ENCODE data around the gene ADSS1. TPM values are rescaled to one million over a fixed set of nuclear protein-coding genes. Genes with fewer than 3 reads are reported as not detected.
A peak's percentile ranks its signal among the peaks of the same experiment; 100 is the strongest.

ADSS1 gene
- total RNA-seq (1 to 10 TPM; 2.6 to 9.8 (median 3.8) TPM), polyA plus RNA-seq (1 to 10 TPM; 4.1 to 4.9 TPM)
- long read RNA-seq, donor 1: 0 reads
- long read RNA-seq, donor 2, partial matches to known transcripts: 0 of 6 reads
- long read RNA-seq, donor 2, other reads (novel, unspliced or antisense): 0 of 6 reads
- long read RNA-seq, donor 3, partial matches to known transcripts: 0 of 4 reads
- long read RNA-seq, donor 3, other reads (novel, unspliced or antisense): 1 of 4 reads

- Histone ChIP-seq H3K4me3 (peak within 1 kb of the TSS; percentile 45), H3K9me3 (no peaks in the 10 kb centered on the region), H3K27me3 (no peaks in the 10 kb centered on the region), H3K4me1 (ENCODE audit: insufficient read depth) (peaks cover 3% of the 10 kb centered on the region), H3K36me3 (no peaks in the 10 kb centered on the region), H3K27ac (no peak within 1 kb of the TSS)
- 2% methylated on average over 68 to 82 of the region's 82 CpGs for WGBS, 3 donors
- no peak for TF ChIP-seq POLR2A (IDR thresholded peaks at IDR 0.05)
- peak; percentile 24 to 44 (median 34) for TF ChIP-seq CTCF (IDR thresholded peaks at IDR 0.05)
- no peak for TF ChIP-seq EP300 (IDR thresholded peaks at IDR 0.05)
- DNase-seq: peak; percentile 36 to 70 (median 61)
- intact Hi-C loops (cut with DNase I): no loop called here
Observed at GRCh38 chr14:104723651-104724406, at the start of gene ADSS1. TSS of gene ADSS1 (plus strand) at chr14:104724229. CDS start at chr14:104724271, 42 bp downstream.

DNA sequence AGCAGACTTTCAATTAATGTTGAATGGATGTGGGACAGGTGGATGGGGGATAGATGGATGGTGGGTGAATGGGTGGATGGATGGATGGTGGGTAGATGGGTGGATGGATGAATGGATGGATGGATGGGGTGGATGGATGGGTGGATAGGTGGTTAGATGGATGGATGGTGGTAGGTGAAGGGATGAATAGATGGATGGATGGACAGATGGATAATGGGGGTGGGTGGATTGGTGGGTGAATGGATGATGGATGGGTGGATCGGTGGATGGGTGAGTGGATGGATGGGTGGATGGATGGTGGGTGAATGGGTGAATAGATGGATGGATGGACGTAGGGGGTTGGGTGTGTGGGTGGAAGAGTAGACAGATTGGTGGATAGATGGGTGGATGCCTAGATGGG, 48.6 kb upstream of the ADSS1 start:
- TF ChIP-seq EP300 (IDR thresholded peaks at IDR 0.05) (no peak), CTCF (IDR thresholded peaks at IDR 0.05) (no peak), POLR2A (IDR thresholded peaks at IDR 0.05) (no peak)
- Histone ChIP-seq H3K9me3 (no peaks in the 10 kb centered on the region), H3K4me3 (no peak overlapping the region), H3K27ac (no peak overlapping the region), H3K36me3 (no peaks in the 10 kb centered on the region), H3K4me1 (ENCODE audit: insufficient read depth) (peaks cover 12% of the 10 kb centered on the region), H3K27me3 (no peaks in the 10 kb centered on the region)
- WGBS, 3 donors: 89 to 96% (median 93%) methylated on average over 2 of the region's 2 CpGs
- intact Hi-C loops (cut with DNase I): no loop called here
- DNase-seq: no peak

DNA sequence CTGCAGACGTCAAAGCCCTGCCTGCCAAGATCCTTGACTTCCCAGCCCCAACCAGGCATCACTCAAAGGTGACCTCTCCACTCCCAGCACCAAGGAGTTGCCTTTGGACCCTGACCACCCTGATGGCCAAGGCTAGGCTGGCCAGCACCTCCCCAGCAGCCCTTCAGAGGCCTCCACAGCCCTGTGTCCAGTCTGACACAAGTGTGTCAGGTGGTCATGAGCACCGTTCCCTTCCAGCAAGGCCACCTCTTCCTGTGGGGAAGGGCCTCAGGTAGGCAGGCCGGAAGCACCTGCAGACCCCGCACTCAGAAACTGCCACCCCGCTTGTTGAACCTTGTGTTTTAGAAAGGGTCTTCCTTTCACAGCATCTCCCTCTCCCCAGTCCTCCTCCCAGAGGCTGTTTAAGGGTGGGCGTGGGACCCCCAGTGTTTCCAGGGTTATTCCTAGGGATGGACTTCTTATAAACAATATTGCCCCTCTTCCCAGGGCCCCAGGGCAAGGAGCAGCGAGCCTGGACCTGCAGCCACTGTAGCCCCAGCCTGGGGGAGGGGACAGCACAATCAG, 47.8 kb upstream of the ADSS1 start:
- 86 to 89% (median 87%) methylated on average over 6 to 7 of the region's 7 CpGs for WGBS, 3 donors
- no peaks in the 10 kb centered on the region for H3K36me3 ChIP-seq
- DNase-seq: peak in 1 of 5 donors; percentile 25
- intact Hi-C loops (cut with DNase I): no loop called here
- H3K27ac ChIP-seq: no peak overlapping the region
- no peaks in the 10 kb centered on the region for H3K9me3 ChIP-seq
- TF ChIP-seq EP300 (IDR thresholded peaks at IDR 0.05) (no peak), POLR2A (IDR thresholded peaks at IDR 0.05) (no peak), CTCF (IDR thresholded peaks at IDR 0.05) (no peak)
- peaks cover 12% of the 10 kb centered on the region for H3K4me1 ChIP-seq (ENCODE audit: insufficient read depth)
- H3K4me3 ChIP-seq: no peak overlapping the region
- H3K27me3 ChIP-seq: no peaks in the 10 kb centered on the region

GRCh38 chr14:104676694-104677511, 47.1 kb upstream of the ADSS1 start:
- 18 to 26% (median 20%) methylated on average over 26 to 29 of the region's 29 CpGs for WGBS, 3 donors
- DNase-seq: peak in 2 of 5 donors; percentile 57 to 59
- TF ChIP-seq POLR2A (IDR thresholded peaks at IDR 0.05): no peak
- TF ChIP-seq CTCF (IDR thresholded peaks at IDR 0.05): no peak
- no peak for TF ChIP-seq EP300 (IDR thresholded peaks at IDR 0.05)
- Histone ChIP-seq H3K27ac (peak overlapping the region; percentile 11 to 50), H3K36me3 (no peaks in the 10 kb centered on the region), H3K4me3 (peak overlapping the region; percentile 72), H3K9me3 (no peaks in the 10 kb centered on the region), H3K27me3 (no peaks in the 10 kb centered on the region), H3K4me1 (ENCODE audit: insufficient read depth) (peaks cover 18% of the 10 kb centered on the region)
- intact Hi-C loops (cut with DNase I): no loop called here
